Cardiac fibroblast (primary cell): ENCODE measurements around the gene MGLL.

Source experiments
- DNase-seq, 2 donors: peaks; one replicate each; pipeline versions ENCODE4 v3.0.0 to v3.0.0-alpha.2; 2010; ENCODE audit warnings: low read depth in 2 of 2
- H3K4me3 ChIP-seq, 2 donors: replicated peaks in 1 of 2; 1 replicate in 1 of 2; 2 replicates in 1 of 2; pipeline ENCODE4 v1.5.1; 2011; ENCODE audit warnings: low read depth in 2 of 2, low read length in 2 of 2, mild to moderate bottlenecking in 2 of 2, moderate library complexity in 1 of 2
- TF ChIP-seq, protein P1 (sequence below): IDR thresholded peaks from one replicate; pipeline ENCODE4 v1.5.1; 2011; ENCODE audit warnings: low read depth, mild to moderate bottlenecking, low read length, inconsistent platforms

Gene MGLL

DNA sequence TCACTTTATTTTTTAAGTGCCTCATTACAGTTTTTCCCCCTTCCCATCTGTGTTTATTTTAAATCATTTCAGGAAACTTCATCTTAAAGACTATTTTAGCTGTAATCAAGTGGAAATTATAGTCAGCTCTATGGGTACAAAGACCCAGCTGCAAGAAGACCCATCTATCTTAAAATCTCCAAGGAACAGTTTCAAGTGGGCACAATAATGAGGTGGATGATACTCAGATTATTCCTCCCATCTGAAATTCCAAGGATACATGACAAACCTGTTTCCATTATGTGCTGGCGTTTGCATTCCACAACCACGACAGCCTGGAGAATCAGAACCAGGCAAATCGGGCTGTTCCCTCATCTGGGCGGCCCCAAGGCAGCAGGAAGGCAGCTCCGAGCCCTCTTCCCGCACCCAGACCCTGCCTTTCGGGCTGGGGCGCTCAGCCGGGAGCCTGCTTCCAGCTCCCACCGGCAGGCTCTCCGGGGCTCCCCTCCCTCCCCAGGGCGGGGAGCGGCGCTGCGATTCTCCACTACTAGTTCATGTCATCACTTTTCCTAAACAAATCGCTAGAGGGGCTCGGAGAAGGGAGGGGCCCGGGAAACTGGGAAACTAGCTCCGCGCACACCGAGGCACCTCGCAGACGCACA is at the start of gene MGLL:
TSS of gene MGLL (minus strand) at position 475 of the 641 bp plus-strand sequence. CDS start at position 278, 197 bp downstream.
- peak in 1 of 2 donors; percentile 45 for DNase-seq
- H3K4me3 ChIP-seq, result peak within 1 kb of the TSS; percentile 80 to 81
- TF ChIP-seq, protein P1, sequence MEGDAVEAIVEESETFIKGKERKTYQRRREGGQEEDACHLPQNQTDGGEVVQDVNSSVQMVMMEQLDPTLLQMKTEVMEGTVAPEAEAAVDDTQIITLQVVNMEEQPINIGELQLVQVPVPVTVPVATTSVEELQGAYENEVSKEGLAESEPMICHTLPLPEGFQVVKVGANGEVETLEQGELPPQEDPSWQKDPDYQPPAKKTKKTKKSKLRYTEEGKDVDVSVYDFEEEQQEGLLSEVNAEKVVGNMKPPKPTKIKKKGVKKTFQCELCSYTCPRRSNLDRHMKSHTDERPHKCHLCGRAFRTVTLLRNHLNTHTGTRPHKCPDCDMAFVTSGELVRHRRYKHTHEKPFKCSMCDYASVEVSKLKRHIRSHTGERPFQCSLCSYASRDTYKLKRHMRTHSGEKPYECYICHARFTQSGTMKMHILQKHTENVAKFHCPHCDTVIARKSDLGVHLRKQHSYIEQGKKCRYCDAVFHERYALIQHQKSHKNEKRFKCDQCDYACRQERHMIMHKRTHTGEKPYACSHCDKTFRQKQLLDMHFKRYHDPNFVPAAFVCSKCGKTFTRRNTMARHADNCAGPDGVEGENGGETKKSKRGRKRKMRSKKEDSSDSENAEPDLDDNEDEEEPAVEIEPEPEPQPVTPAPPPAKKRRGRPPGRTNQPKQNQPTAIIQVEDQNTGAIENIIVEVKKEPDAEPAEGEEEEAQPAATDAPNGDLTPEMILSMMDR, result peak; percentile 13

DNA sequence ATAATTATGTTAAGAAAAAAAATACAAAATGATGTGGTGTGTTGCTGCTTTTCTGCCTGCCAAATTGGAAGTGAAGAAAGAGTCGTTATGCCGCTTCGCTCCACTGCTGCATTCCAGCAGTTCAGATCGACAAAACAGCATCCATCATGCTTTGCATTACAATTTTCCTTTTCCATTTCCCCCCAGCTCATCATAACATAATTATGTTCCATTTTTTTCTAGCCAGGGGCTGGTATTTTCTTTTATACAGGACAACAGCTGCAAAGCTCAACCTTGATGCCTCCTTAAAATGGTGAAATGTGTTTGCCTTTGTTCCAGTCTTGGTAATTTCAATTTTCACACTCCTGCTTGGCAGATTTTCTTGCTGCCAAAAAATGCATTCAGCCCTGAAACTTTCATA is 47.8 kb upstream of the MGLL start:
- DNase-seq, result no peak
- H3K4me3 ChIP-seq, result no peak overlapping the region
- TF ChIP-seq, protein P1, result no peak

DNA sequence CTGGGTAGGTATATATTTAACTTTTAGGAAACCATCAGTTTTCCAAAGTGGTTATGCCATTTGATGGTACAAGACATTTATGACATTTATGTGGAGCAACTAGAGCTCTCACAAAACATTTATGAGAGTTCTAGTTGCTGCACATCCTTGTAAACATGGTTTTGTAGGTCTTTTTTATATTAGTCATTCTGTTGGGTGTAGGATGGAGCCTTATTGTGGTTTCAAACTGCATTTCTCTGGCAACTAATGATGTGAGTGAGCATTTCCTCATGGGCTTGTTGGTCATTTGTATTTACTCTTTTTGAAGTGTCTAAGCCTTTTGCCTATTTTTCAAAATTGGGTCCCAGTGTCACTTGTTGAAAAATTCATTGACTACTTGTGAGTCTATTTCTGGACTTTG is 45.7 kb upstream of the MGLL start:
- H3K4me3 ChIP-seq, result no peak overlapping the region
- peak in 1 of 2 donors; percentile 66 for DNase-seq
- TF ChIP-seq, protein P1, result no peak

DNA sequence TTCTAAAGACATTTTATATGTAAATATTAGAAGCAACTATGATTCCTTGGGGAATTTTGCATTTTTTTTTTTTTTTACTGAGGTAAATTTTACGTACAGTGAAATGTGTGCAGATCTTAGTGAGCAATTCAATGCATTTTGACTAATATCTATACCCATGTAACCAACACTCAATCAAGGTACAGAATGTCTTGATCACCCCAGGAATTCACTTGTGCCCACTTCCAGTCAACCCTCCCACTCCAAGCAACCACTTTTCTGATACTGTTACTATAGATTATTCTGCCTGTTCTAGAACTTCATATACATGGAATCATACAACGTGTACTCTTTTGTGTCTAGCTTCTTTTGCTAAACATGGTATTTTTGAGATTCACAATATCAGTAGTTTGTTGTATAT is 45.1 kb upstream of the MGLL start:
- DNase-seq, result no peak
- TF ChIP-seq, protein P1, result no peak
- H3K4me3 ChIP-seq, result no peak overlapping the region

GRCh38 chr3:127865941-127866340 is 43.6 kb upstream of the MGLL start:
- TF ChIP-seq, protein P1, result peak; percentile 27
- DNase-seq, result peak; percentile 42 to 74
- no peak overlapping the region for H3K4me3 ChIP-seq

GRCh38 chr3:127860211-127860696 is 37.9 kb upstream of the MGLL start:
- H3K4me3 ChIP-seq, result no peak overlapping the region
- TF ChIP-seq, protein P1, result no peak
- DNase-seq, result no peak
